Neural cell (in vitro differentiated cells): Measurements from ENCODE around the gene ZBTB24.

Experiments used
- CTCF ChIP-seq: fragments of 450-650 bp; IDR thresholded peaks from 2 replicates; pipeline ENCODE4 v1.5.1; 2014; ENCODE audit warnings: antibody characterized with exemption, mild to moderate bottlenecking, moderate library complexity; ENCODE audit not compliant: poor library complexity, severe bottlenecking
- EP300 ChIP-seq: fragments of 450-650 bp; conservative IDR thresholded peaks from 2 replicates; pipeline ENCODE4 v1.6.1; 2014; ENCODE audit warnings: antibody characterized with exemption, mild to moderate bottlenecking, moderate library complexity; ENCODE audit not compliant: poor library complexity, severe bottlenecking
- POLR2AphosphoS5 ChIP-seq: IDR thresholded peaks from 2 replicates; pipeline ENCODE4 v1.6.1; 2012
- SMC3 ChIP-seq: fragments of 450-650 bp; conservative IDR thresholded peaks from 2 replicates; pipeline ENCODE4 v1.6.1; 2014; ENCODE audit warnings: antibody characterized with exemption, mild to moderate bottlenecking, moderate library complexity; ENCODE audit not compliant: poor library complexity
- TAF1 ChIP-seq: IDR thresholded peaks from 2 replicates; pipeline ENCODE4 v1.6.1; 2012; ENCODE audit warnings: low read depth

- TF ChIP-seq POLR2AphosphoS5 (no peak), CTCF (no peak), SMC3 (no peak), TAF1 (no peak), EP300 (no peak)
These were observed 48.6 kb downstream of the ZBTB24 start for GRCh38 chr6:109434456-109434855.
